GM21390 (cell line): ENCODE data around the gene NRTN.

ENCODE experiments used
- ATAC-seq: cut with Tn5 transposase; IDR thresholded peaks from one replicate; pipeline ENCODE4 v1.9.1; 2021; ENCODE audit not compliant: unreplicated experiment

Gene NRTN

DNA sequence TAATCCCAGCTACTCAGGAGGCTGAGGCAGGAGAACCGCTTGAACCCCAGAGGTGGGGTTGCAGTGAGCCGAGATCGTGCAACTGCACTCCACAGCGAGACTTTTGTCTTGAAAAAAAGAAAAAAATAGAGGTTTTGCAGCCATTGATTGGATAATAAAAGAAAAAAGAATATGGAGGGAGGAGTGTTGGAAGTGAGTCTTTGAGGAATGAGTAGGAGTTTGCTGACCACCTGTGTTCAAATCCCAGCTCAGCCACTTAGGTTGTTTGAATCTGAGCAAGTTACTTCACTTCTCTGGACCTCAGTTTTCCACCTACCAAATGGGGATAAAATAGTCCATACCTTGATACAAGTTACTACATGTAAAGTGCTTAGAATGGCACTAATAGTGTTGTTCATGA lies 6.2 kb downstream of the NRTN start:
- no peak for ATAC-seq

GRCh38 chr19:5814123-5814851 lies 9.4 kb downstream of the NRTN start:
- no peak for ATAC-seq

DNA sequence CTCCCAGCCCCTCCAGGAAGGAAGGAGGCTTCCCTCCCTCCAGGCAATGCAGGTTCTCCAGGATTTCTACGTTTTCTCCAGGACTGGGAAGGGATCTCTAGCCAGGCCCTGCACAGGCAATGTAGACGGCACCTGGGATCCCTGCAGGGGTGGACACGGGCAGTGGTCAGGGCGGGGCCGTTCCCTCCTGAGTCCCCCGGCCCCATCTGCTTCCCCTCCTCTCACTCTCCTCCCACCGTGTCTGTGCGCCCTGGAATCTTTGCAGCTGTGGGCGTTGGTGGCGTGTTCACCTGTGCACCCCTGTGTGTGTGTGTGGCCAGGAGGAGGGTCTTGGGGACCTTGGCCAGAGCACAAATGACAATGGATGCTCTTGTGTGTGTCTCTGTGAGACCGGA lies 10.0 kb downstream of the NRTN start:
- ATAC-seq: no peak

DNA sequence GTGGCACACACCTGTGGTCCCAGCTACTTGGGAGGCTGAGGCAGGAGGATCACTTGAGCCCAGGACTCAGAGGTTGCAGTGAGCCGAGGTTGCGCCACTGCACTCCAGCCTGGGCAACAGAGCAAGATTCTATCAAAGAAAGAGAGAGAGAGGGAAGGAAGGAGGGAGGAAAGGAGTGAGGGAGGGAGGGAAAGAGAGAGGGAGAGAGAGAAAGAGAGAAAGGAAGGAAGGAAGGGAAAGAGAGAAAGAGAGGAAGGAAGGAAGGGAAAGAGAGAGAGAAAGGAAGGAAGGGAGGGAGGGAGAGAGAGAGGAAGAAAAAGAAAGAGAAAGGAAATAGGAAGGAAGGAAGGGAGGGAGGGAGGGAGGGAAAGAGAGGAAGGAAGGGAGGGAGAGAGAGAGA lies 12.4 kb downstream of the NRTN start:
- ATAC-seq: no peak

DNA sequence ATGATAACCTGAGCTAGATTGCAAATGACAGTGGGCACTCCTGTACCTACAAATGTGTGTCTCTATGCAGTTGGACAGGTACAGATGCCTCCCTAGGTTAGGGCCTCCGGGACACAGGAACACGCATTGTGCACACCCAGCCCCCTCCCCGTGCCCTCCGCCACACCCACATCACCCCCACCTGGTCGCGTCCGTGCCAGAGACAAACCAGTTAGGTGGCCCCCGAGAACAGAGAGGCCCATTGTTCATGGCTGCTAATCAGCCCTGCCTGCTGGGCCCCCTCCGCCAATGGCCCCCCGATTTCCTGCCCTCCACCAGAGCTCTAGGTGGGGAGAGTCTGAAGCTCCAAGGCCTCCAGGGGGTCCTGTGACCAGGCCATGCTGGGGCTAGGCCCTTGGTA lies 13.7 kb downstream of the NRTN start:
- ATAC-seq: no peak

- ATAC-seq: no peak
Measured at GRCh38 chr19:5820785-5821184, 15.9 kb downstream of the NRTN start.

DNA sequence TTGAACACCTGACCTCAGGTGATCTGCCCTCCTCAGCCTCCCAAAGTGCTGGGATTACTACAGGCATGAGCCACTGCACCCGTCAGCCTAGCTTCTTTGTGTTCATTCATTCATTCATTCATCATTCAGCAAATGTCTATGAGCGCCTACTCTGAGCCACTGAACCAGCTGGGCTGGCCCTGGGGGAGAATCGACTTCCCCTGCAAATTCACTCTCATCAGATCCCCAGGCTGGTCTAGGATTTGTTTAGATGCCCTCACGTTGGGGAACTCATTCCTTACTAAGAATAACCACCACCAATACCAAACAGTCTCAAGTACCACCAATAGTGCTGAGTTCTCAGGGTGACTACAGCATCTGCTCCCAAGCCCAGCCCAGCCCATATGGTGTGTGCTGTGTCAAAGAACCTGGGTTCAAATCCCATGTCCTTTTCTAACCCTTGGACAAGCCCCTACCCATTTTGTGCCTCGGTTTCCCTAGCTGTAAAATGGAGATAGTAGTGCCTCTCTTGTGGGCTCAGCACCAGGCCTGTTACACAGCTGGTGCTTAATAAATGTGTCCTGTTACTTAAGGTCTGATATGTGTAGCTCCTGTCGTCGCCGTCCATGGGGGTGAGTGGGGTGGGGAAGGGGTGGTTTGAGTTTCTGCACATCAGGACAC lies 16.8 kb downstream of the NRTN start:
- no peak for ATAC-seq

DNA sequence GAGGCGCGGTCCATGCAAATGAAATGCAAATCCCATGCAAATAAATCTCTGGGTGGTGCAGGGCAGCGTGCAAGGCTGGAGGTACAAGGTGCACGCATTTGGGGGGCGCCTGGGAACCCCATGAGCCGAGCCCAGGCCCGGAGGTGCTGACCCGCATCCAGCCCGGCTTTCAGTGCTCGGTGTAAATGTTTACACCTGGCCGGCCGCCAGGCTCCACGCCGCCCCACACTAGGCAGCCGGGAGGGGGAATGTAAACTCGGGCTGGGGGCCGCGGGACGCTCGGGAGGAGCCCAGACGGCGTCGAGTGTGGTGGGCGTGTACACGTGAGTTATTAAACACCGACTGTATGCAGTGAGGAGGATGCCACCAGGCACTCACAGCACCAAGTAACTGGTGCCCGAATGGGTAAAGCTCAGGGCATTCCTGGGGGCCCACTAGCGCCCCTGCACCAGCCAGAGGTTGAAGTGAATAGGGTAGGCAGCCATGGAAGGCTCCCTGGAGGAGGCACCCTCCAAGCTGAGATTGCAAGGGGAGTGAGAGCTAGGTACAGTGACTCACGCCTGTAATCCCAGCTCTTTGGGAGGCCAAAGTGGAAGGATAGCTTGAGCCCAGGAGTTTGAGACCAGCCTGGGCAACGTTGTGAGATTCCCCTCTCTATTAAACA lies 17.4 kb downstream of the NRTN start:
- ATAC-seq: no peak

DNA sequence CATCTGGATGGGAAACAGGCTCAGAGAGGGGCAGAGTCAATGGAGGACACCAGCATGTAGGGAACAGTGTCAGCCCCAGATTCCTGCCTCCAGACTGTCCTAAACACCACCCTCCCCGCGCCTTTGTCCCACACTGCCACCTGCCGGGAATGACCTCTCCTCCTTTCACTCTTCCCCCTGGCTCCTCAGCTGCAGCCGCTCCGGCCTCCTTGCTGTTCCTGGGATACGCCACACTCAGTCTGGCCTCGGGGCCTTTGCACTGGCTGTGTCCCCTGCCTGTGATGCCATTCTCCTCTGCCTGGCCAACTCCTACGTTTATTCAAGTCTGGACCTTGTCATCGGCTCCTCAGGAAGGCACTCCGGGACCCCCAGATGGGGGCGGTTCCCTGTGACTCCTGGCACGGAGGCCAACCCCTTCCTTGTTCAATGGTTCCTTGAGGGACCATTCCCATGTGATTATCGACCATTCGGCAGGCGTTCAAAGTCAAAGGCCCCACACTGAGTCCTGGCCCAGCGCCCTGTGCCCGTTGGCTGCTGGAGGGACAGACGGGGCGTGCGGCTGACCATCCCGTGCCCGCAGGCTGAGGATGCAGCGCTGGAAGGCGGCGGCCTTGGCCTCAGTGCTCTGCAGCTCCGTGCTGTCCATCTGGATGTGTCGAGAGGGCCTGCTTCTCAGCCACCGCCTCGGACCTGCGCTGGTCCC lies 18.9 kb downstream of the NRTN start:
- no peak for ATAC-seq

GRCh38 chr19:5824751-5825150 lies 19.9 kb downstream of the NRTN start:
- no peak for ATAC-seq

- ATAC-seq: no peak
Measured at GRCh38 chr19:5825178-5825577, 20.3 kb downstream of the NRTN start.

DNA sequence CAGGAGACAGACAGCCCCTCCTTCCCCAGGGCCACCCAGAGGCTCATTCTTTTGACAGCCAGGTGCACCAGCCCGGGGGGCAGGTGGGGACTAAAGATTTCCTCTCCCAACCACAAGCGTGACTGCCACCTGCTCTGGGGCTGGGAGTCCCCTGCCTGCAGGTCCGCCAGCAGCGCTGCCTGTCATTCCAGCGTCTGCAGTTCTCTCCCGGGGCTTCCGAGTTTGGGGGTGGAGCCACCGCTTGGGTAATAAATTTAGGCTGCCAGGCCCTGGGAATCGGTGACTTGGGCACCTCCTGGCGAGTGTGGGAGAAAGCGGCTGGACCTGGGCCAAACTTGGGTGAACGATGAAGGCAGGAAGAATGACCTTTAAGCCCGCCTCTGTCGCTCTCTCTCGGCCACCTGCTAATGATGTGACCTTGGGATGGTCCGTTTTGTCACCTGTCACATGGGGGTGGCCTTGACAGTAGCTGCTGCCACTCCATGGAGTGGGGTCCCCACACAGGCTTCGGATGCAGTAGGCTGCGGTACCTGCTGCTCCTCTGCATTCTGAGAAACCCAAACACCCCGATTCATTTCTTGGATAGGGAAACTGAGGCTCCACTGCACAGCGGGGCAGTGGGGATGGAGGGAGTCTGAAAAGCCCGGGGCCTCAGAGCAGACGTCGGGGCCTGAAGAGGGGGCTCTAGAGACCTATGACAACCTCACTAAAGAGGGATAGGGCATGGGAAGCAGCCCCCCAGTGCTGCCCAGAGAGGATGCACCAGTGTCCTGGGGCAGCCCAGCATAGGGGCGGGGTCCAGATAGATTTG lies 21.9 kb downstream of the NRTN start:
- ATAC-seq: no peak

GRCh38 chr19:5827342-5827890 lies 22.5 kb downstream of the NRTN start:
- ATAC-seq: no peak

GRCh38 chr19:5827891-5828660 lies 23.2 kb downstream of the NRTN start:
- peak; percentile 47 for ATAC-seq

- ATAC-seq: no peak
Measured at GRCh38 chr19:5828661-5829566, 24.0 kb downstream of the NRTN start.

GRCh38 chr19:5829567-5830310 lies 24.9 kb downstream of the NRTN start:
- ATAC-seq: no peak

DNA sequence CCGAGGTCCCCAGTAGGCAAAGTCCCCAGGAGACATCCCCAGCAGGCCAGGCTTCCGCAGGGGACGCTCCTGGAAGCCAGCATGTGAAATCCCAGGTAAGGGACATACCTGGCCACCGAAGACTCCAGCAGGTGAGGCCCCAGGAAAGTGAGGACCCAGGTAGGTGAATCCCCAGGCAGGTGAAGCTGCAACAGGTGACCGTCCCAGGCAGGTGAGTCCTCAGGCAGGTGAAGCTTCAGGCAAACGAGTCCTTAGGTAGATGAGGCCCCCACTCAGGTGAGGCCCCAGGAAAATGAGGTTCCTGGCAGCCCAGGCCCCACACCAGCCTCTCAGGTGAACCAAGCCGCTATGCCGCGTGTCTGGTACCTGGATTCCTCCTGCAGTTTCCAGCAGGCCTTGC lies 26.3 kb downstream of the NRTN start:
- ATAC-seq: no peak

GRCh38 chr19:5832061-5832460 lies 27.2 kb downstream of the NRTN start:
- no peak for ATAC-seq
